Putamen (tissue), 1 donor: ENCODE data around the gene TCF15.
A peak's percentile ranks its signal among the peaks of the same experiment; 100 is the strongest.

Source experiments
- DNase-seq: peaks from one replicate; pipeline ENCODE4 v3.0.0-alpha.2; 2016; ENCODE audit warnings: low spot score

The TCF15 gene

DNA sequence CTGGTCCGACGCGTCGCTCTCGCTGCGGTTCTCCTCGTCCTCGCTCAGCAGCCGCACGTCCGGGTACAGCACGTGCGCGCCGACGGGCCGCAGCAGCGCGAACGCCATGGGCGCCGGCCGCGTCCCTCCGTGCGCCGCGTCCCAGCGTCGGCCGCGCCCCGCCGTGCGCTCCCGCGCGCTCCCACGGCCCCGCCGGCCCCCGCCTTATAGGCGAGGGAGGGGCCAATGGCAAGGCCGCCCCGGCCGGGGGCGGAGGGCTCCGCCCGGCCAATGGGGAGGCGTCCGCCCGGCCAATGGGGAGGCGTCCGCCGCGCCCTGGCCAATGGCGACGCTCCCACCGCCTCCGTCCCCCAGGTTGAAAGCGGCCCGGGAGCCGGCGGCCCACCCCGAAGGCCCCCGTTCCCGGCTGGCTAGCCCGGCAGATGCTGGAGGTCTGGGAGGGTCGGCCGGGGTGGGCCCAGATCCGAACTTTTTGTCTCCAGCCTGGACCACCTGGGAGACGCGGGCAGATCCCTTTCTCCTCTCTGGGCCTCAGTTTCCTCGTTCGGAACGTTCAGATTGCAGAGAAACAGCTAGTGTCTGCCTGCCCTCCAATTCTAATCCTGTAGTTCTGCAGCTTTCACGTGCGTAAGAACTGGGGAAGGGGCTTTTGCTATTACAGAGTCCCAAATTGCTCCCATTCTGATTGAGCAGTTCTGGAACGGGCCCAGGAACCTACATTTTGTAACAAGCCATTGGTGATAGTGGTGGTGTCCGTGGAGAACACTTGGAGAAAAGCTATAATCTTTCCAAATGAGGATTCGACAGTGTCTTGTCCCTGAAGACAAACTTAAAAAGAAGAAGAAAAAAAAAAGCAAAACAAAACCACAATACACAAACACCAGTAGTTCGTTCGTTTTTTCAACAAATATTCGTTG lies at the start of gene TCF15:
TCF15 (minus strand) TSS at position 180 of the 917 bp plus-strand sequence; CDS start at position 108, 72 bp downstream.
- DNase-seq: no peak

GRCh38 chr20:658731-659291 lies 48.7 kb upstream of the TCF15 start:
- DNase-seq: no peak

DNA sequence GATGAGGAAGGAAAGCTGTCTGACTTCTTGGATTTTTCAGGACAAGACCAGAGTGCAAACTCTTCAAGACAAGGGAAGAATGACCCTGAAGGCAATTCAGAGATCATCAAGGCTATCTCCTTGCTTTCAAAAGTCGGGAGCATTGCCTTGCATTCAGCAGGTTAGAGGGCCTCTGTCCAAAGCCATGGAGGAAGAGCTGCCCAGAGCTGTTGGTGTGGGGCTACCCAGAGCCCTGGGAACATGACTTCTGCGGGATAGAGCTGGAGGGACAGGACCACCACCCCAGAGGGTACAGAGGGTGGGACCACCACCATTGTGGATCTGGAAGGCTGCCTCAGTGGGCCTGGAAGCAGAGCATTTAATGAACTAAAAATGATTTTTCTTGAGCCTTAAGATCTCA lies 48.1 kb upstream of the TCF15 start:
- no peak for DNase-seq

DNA sequence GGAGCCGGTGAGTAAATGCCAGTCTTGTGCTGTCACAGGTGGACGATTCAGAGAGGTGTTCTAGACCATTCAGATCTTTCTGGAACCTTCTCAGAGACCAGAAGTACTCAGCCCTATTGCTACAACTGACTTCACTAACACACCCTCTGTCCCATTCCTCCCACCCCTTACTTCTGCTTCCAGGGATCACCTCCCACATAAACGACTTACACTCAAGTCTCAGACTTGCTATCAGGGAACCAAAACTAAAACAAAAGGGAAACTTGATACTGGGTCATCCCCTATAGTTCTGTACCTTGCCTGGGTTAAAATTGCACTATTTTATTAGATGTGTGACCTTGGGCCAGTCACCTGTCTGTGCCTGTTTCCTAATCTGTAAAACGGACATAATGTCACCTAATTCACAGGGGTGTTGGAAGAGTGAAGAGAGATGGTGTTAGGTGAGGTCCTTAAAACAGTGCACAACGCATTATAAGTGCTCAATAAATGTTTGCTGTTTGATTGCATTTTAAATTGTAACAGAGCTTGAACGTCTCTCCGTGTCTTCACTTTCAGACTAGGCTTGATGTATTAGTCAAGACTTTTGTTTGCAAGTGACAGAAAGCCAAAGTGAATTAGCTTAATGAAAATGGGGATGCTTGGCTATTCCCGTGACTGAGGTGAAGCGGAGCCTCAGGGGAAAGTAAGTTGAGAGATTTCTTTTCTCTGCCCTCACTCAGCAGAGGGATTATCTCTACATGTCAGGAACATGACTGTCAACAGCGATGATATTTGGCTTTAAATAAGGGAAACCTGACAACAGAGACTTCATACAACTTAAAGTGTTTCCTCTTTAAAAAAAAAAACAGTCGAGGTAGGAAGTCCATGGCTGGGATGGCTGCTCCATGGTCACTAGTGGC lies 45.9 kb upstream of the TCF15 start:
- no peak for DNase-seq

GRCh38 chr20:654417-654750 lies 44.3 kb upstream of the TCF15 start:
- DNase-seq: no peak

DNA sequence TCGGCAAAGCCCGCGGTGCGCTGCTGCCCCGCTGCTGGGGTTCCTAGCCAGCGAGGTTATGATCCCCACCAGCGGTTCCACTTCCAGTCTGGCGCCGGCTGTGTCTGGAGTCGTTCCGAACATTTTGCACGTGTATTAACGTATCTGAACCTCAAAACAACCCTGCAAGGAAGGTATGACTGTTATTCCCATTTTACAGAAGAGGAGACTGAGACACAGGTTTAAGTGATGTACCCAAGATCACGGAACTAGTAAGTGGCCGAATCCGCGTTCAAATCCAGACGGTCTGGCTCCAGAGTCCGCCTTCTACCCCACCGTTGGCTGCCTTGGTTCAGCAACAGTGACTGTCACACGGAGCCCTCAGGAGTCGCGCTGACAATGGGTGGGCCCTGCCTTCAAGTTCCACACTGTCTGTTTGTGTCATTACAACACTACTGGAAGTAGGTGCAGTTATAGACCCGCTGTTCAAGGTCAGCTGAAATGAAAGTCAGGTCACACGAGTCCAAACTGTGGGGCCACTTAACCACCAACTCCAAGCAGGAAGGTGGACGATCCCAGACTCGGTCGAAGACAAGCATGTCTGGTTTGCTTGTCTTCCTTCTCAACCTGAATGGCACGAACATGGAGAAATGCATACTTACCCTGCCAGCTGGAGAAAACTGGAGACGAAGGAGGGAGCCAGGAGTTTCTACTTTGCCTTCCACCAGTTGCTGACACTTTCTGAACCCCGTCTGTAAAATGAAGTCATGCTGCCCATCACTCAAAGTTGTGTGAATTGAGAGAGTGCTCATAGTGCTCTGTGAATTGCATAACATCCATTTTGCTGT lies 43.7 kb upstream of the TCF15 start:
- no peak for DNase-seq

GRCh38 chr20:653110-653589 lies 43.0 kb upstream of the TCF15 start, which contains the start of gene SRXN1:
TSS of gene SRXN1 (minus strand) at chr20:653200. CDS start at chr20:653185, 15 bp downstream.
- peak; percentile 57 for DNase-seq

DNA sequence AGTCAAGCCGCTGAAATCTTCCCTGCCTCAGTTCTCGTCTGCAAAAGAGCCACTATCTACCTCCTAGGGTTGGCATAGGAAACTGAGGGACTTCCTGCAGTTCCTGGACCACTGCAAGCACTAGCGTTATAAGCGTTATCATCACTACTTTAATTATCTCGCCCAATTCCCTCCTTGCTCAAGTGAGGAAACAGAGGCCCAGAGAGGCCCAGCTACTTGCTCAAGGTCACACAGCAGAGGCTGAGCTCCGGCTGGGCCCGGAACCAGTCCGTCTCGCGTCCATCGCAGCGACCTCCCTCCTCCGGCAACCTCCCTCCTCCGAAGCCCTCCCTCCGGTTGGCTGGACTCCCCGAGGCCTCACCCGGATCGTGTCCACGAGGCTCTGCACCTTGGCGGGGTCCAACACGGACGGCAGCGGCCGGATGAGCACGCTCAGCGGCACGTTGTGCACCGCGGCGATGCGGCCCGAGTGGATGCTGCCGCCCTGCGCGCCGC lies 42.6 kb upstream of the TCF15 start:
- no peak for DNase-seq

DNA sequence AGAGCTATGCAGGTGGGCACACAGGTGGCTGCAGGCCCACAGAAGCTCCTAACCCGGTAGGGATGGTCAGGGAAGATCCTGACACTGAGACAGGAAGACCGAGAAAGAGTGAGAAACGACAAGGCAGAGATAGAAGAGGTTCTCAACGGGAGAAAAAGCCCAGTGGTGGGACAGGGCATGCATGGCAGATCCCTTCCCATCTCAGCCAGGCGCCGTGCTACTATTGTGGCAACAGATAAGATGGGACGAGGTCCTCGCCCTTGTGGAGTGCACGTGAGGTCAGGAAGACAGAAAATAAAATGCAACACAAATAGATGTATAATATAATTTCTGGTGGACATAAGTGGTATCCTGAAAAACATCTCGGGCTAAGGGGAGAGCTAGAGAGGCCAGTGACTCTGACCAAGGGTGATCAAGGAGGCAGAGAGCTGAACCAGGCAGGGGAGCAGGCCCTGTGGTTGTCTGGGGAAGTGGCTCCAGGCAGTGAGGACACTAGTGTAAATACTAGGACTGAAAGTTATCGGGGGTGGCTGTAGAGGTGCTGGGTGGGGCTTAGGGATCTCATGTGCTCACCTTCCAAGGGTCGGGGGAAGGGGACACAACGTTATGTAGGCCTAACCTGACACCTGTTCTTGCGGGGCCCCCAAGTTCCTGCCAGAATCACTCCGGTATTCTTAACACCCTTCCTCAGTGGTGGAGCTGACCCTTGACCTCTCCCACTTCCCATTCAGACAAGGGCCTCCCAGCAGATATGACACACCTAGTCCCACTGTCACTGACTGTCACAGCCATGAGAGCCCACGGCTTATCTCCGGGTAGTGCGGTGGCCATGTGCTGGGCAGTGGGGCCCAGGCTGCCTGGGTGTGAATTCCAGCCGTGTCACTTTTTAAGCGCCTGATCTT lies 41.9 kb upstream of the TCF15 start:
- no peak for DNase-seq

DNA sequence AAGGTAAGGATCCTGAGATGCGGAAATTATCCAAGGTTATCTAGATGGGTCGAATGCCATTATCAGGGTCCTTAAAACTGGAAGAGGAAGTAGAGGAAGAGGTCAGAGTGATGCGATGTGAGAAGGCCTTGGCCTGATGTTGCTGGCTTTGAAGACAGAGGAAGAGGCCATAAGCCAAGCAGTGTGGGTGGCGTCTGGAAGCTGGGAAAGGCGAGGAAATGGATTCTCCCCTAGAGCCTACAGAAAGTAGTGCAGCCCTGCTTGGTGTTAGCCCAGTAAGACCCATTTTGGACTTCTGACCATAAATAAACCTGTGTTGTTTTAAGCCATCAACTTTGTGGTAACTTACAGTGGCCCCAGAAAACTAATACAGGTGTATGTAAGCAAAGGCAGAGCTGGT lies 40.8 kb upstream of the TCF15 start:
- no peak for DNase-seq

DNA sequence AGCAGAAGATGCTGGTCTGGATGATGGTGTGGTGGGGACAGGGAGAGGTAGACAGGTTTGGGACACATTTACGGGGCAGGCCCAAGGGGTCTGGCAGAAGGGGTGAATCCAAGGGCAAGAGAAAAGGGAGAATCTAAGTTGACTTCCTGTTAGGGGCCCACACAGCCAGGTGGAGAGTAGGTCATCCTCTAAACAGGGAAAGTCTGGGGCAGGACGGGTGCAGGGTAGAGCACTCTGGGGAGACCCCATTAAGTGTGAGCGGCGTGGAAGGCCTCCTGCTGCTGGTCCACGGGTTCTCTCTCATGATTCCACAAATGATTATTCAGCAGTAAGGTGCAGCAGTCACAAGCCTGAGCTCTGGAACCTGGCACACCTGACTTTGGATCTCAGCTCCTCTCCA lies 40.2 kb upstream of the TCF15 start:
- DNase-seq: no peak

GRCh38 chr20:647479-648019 lies 37.4 kb upstream of the TCF15 start:
- DNase-seq: no peak

- DNase-seq: no peak
Measured at GRCh38 chr20:646868-647233, 36.7 kb upstream of the TCF15 start.

DNA sequence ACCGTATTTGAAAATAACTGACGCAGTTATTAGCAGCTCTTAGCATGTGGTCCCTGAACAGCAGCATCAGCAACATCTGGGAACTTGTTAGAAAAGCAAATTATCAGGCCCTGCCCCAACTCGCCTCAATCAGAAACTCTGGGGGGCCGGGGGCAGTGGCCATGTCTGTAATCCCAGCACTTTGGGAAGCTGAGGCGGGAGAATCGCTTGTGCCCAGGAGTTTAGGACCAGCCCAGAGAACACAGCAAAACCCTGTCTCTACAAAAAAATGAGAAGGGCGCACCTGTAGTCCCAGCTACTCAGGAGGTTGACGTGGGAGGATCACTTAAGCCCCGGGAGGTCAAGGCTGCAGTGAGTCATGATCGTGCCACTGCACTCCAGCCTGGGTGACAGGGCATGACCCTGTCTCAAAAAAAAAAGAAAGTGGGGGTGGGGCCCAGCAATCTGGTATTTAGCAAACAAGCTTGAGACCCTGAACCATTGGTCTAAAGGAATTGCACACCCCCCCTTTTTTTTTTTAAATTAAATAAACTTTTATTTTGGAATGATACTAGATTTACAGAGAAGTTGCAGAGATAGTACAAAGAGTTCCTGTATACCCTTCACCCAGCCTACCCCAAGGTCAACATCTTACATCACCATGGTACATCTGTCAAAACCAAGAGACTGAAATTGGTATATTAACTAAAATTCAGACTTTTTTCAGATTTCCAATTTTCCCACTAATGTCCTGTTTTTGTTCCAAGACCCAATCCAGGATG lies 36.2 kb upstream of the TCF15 start:
- no peak for DNase-seq

- DNase-seq: no peak
Measured at GRCh38 chr20:645318-646106, 35.4 kb upstream of the TCF15 start.

DNA sequence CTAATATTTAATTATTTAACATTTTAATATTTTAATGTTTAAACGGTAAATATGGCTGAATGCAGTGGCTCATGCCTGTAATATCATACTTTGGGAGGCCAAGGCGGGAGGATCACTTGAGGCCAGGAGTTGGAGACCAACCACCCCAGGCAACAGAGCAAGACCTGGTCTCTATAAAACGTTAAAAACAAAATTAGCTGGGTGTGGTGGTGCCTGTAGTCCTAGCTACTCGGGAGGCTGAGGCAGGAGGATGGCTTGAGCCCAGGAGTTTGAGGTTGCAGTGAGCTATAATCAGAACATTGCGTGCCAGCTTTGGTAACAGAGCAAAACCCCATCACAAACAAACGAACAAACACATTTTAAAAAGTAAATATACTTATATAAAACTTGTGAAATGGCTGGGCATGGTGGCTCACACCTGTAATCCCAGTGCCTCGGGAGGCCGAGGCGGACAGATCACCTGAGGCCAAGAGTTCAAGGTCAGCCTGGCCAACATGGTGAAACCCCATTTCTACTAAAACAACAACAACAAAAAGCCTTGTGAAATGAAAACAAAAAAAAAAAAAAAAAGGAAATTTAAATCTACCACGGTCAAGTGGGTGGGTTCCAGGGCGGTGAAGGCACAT lies 34.7 kb upstream of the TCF15 start:
- no peak for DNase-seq

DNA sequence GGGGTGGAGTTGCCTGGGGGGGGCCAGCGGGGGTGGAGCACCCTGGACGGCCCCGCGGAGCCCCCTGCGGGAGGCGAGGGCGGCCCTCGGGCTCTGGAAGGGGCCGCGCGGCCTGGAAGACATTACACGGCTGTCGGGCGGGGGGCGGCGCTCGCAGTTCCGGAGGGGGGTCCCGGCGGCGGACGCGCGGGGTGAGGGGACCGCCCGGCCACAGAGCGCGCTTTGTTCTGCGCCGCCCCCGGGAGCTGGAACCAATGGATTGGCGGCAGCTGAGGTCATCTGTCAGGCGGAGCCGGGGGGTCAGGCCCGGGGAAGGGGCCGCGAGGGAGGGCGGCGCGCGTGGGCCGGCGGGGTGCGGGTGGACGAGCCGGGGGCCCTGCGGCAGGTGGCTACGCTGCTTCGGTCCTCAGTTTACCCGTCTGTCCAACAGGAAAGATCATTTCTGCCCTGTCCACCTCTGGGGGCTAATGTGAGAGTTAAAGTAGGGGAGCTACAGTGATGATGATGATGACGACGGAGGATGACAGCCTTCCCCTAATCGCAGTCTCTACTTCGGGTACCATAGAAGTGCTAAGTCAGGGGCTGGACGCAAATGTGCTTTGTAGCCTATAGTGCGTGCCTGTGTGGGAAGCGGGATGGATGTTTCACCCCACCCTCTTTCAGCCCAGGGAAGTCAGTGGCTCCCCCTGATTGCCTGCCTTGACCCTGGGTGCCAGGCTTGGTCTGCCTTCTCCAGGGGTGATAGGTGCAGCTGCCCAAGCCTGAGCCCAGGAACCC lies 32.5 kb upstream of the TCF15 start:
- no peak for DNase-seq
